ENCODE measurements around the gene DAAM2. TPM values are rescaled to one million over a fixed set of nuclear protein-coding genes. Genes with fewer than 3 reads are reported as not detected.

DAAM2 gene
- total and polyA plus RNA-seq, 4 donors = 1.9 to 17.0 (median 4.4) TPM

DNA sequence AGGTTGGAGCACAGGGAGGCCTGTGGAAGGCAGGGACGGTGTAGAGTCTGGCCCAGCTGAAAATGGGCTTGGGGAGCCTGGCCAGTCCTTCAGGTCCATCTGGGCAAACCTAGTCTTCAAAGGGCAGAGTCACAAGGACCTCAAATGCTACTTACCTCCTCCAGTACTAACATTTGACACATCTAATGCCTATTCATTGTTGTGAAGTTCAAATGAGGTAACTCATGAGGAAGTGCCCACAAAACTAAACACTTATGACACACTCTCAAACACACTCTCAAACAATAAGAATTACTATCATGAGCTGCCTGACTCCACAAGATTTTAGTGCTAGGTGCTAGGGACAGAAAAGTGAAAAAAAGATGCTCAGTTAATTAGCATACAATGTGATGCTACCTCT lies 27.1 kb downstream of the DAAM2 start:
- DNase-seq (ENCODE audit: low spot score) = no peak
- 78% methylated on average over 1 of the region's 1 CpG for WGBS
- Histone ChIP-seq H3K9me3 (ENCODE audit: control insufficient read depth in 4 of 4, low read length in 3 of 4) (no peaks in the 10 kb centered on the region), H3K4me3 (ENCODE audit: low read depth in 1 of 3, low read length in 3 of 3) (no peak overlapping the region), H3K36me3 (ENCODE audit: control insufficient read depth in 4 of 4, insufficient read depth in 3 of 4, low read depth in 1 of 4, low read length in 3 of 4) (no peaks in the 10 kb centered on the region), H3K4me1 (ENCODE audit: control insufficient read depth in 4 of 4, insufficient read depth in 4 of 4, low read length in 3 of 4) (no peaks in the 10 kb centered on the region), H3K27me3 (ENCODE audit: control insufficient read depth in 4 of 4, insufficient read depth in 4 of 4, low read length in 3 of 4) (no peaks in the 10 kb centered on the region), H3K27ac (ENCODE audit: low read depth in 1 of 2, low read length in 2 of 2) (peak overlapping the region in 1 of 2 donors; percentile 35), H3K9ac (ENCODE audit: low read depth in 1 of 2, low read length in 2 of 2) (no peak overlapping the region)
- TF ChIP-seq RAD21 (IDR thresholded peaks at IDR 0.05) (no peak), FOXA2 (IDR thresholded peaks at IDR 0.05) (no peak), RXRA (IDR thresholded peaks at IDR 0.05) (no peak), EGR1 (IDR thresholded peaks at IDR 0.05; ENCODE audit: low read depth in 2 of 2) (no peak), JUND (IDR thresholded peaks at IDR 0.05) (no peak), SP1 (IDR thresholded peaks at IDR 0.05) (no peak), HNF4G (IDR thresholded peaks at IDR 0.05) (no peak), YY1 (IDR thresholded peaks at IDR 0.05) (no peak)
- TF ChIP-seq, protein P1, sequence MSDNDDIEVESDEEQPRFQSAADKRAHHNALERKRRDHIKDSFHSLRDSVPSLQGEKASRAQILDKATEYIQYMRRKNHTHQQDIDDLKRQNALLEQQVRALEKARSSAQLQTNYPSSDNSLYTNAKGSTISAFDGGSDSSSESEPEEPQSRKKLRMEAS (IDR thresholded peaks at IDR 0.05) = no peak

DNA sequence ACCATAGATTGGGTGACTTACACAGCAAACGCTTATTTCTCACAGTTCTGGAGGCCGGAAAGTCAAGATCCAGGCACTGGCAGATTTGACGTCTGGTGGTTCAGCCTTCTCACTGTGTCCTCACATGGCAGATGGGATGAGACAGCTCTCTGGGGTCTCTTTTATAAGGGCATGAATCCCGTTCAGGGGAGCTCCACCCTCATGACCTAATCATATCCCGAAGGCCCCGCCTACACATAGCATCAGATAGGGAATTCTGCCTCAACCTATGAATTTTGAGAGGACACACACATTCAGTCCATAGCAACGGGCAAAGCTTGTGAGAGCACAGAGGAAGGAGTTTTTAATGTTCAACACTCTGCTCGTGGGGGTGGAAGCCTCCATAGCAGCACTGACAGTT lies 27.5 kb downstream of the DAAM2 start:
- H3K9me3 ChIP-seq (ENCODE audit: control insufficient read depth in 4 of 4, low read length in 3 of 4) = no peaks in the 10 kb centered on the region
- WGBS = 80% methylated on average over 8 of the region's 8 CpGs
- no peak overlapping the region for H3K9ac ChIP-seq (ENCODE audit: low read depth in 1 of 2, low read length in 2 of 2)
- no peak overlapping the region for H3K27ac ChIP-seq (ENCODE audit: low read depth in 1 of 2, low read length in 2 of 2)
- H3K4me1 ChIP-seq (ENCODE audit: control insufficient read depth in 4 of 4, insufficient read depth in 4 of 4, low read length in 3 of 4) = no peaks in the 10 kb centered on the region
- no peaks in the 10 kb centered on the region for H3K27me3 ChIP-seq (ENCODE audit: control insufficient read depth in 4 of 4, insufficient read depth in 4 of 4, low read length in 3 of 4)
- H3K4me3 ChIP-seq (ENCODE audit: low read depth in 1 of 3, low read length in 3 of 3) = no peak overlapping the region
- TF ChIP-seq EGR1 (IDR thresholded peaks at IDR 0.05; ENCODE audit: low read depth in 2 of 2) = no peak
- TF ChIP-seq RXRA (IDR thresholded peaks at IDR 0.05) = no peak
- no peak for TF ChIP-seq GABPA (IDR thresholded peaks at IDR 0.05 in 1 of 2, conservative IDR thresholded peaks at IDR 0.05 in 1 of 2)
- no peak for TF ChIP-seq HNF4A (conservative IDR thresholded peaks at IDR 0.05)
- TF ChIP-seq RAD21 (IDR thresholded peaks at IDR 0.05) = no peak
- no peak for TF ChIP-seq SP1 (IDR thresholded peaks at IDR 0.05)
- no peak for TF ChIP-seq NR2F2 (IDR thresholded peaks at IDR 0.05)
- no peak for TF ChIP-seq YY1 (IDR thresholded peaks at IDR 0.05)
- no peak for TF ChIP-seq TAF1 (conservative IDR thresholded peaks at IDR 0.05)
- TF ChIP-seq, protein P2, sequence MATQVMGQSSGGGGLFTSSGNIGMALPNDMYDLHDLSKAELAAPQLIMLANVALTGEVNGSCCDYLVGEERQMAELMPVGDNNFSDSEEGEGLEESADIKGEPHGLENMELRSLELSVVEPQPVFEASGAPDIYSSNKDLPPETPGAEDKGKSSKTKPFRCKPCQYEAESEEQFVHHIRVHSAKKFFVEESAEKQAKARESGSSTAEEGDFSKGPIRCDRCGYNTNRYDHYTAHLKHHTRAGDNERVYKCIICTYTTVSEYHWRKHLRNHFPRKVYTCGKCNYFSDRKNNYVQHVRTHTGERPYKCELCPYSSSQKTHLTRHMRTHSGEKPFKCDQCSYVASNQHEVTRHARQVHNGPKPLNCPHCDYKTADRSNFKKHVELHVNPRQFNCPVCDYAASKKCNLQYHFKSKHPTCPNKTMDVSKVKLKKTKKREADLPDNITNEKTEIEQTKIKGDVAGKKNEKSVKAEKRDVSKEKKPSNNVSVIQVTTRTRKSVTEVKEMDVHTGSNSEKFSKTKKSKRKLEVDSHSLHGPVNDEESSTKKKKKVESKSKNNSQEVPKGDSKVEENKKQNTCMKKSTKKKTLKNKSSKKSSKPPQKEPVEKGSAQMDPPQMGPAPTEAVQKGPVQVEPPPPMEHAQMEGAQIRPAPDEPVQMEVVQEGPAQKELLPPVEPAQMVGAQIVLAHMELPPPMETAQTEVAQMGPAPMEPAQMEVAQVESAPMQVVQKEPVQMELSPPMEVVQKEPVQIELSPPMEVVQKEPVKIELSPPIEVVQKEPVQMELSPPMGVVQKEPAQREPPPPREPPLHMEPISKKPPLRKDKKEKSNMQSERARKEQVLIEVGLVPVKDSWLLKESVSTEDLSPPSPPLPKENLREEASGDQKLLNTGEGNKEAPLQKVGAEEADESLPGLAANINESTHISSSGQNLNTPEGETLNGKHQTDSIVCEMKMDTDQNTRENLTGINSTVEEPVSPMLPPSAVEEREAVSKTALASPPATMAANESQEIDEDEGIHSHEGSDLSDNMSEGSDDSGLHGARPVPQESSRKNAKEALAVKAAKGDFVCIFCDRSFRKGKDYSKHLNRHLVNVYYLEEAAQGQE (IDR thresholded peaks at IDR 0.05) = no peak
- no peak for TF ChIP-seq FOXA1 (IDR thresholded peaks at IDR 0.05)
- no peak for TF ChIP-seq HNF4G (IDR thresholded peaks at IDR 0.05)
- TF ChIP-seq, protein P3, sequence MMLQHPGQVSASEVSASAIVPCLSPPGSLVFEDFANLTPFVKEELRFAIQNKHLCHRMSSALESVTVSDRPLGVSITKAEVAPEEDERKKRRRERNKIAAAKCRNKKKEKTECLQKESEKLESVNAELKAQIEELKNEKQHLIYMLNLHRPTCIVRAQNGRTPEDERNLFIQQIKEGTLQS (IDR thresholded peaks at IDR 0.05) = no peak
- TF ChIP-seq, protein P1 (IDR thresholded peaks at IDR 0.05) = no peak
- no peak for TF ChIP-seq JUND (IDR thresholded peaks at IDR 0.05)
- TF ChIP-seq FOXA2 (IDR thresholded peaks at IDR 0.05) = no peak
- TF ChIP-seq, protein P4, sequence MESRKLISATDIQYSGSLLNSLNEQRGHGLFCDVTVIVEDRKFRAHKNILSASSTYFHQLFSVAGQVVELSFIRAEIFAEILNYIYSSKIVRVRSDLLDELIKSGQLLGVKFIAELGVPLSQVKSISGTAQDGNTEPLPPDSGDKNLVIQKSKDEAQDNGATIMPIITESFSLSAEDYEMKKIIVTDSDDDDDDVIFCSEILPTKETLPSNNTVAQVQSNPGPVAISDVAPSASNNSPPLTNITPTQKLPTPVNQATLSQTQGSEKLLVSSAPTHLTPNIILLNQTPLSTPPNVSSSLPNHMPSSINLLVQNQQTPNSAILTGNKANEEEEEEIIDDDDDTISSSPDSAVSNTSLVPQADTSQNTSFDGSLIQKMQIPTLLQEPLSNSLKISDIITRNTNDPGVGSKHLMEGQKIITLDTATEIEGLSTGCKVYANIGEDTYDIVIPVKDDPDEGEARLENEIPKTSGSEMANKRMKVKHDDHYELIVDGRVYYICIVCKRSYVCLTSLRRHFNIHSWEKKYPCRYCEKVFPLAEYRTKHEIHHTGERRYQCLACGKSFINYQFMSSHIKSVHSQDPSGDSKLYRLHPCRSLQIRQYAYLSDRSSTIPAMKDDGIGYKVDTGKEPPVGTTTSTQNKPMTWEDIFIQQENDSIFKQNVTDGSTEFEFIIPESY (IDR thresholded peaks at IDR 0.05) = no peak
- TF ChIP-seq, protein P5, sequence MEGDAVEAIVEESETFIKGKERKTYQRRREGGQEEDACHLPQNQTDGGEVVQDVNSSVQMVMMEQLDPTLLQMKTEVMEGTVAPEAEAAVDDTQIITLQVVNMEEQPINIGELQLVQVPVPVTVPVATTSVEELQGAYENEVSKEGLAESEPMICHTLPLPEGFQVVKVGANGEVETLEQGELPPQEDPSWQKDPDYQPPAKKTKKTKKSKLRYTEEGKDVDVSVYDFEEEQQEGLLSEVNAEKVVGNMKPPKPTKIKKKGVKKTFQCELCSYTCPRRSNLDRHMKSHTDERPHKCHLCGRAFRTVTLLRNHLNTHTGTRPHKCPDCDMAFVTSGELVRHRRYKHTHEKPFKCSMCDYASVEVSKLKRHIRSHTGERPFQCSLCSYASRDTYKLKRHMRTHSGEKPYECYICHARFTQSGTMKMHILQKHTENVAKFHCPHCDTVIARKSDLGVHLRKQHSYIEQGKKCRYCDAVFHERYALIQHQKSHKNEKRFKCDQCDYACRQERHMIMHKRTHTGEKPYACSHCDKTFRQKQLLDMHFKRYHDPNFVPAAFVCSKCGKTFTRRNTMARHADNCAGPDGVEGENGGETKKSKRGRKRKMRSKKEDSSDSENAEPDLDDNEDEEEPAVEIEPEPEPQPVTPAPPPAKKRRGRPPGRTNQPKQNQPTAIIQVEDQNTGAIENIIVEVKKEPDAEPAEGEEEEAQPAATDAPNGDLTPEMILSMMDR (IDR thresholded peaks at IDR 0.05; ENCODE audit: low read depth, low read length, missing input control) = no peak
- H3K36me3 ChIP-seq (ENCODE audit: control insufficient read depth in 4 of 4, insufficient read depth in 3 of 4, low read depth in 1 of 4, low read length in 3 of 4) = no peaks in the 10 kb centered on the region
- DNase-seq (ENCODE audit: low spot score) = no peak

Data from liver (tissue), 9 donors.